Measurements from ENCODE around the gene C5orf63. TPM values are rescaled to one million over a fixed set of nuclear protein-coding genes. Genes with fewer than 3 reads are reported as not detected.

Gene C5orf63
- total and polyA plus RNA-seq, 2 donors (not counting 3 experiments of a cell fraction or from before 2014, with no cell fraction given): 1.4 to 5.3 TPM

DNA sequence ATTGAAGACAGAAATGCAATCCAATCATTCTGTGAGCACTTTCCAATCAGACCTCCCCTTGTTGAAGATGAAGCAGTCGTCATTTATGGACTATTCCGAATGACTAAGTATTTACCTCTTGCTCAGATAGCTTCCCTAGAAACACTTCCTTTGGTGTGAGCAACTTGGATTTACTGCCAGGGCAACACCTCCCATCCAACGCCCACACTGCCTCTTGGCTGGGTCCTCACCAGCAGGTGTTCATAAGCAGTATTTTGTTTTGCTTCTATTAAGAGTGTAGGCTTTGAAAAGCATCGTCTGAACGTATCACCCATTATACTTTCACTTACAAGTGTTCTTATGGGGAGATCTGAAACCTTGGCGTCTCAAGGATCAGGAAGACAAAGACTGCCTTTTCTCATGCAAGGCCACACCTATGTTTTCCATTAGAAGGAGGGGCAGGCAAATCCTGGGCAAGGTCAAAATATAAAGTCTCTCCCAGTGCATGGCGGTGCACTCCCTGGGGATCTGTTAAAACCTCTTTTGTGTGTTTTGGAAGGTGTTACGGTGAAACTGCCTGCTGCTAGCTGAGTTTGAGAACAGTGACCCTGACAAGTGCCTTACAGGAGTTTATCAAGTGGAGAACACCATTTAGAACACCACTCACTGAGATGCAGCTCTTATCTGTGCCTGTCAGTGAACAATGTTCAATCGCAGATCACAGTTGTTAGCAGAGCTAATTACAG, 32.3 kb downstream of the C5orf63 start:
- BruUV-seq (replicated peaks): TSS peak; percentile 100
- H3K4me2 ChIP-seq (ENCODE audit: insufficient read depth, low read length): peak overlapping the region; percentile 77
- no peaks in the 10 kb centered on the region for H3K9me1 ChIP-seq (replicated peaks; ENCODE audit: control insufficient read depth, extremely low read depth, insufficient read depth, low read length)
- H3K9me3 ChIP-seq (replicated peaks; ENCODE audit: control insufficient read depth, insufficient read depth, low read length): no peaks in the 10 kb centered on the region
- H3K27ac ChIP-seq (ENCODE audit: insufficient read depth, low read depth, low read length): peak overlapping the region; percentile 87
- H3K27me3 ChIP-seq (ENCODE audit: control insufficient read depth in 2 of 2, insufficient read depth in 2 of 2, low read length in 2 of 2): no peaks in the 10 kb centered on the region
- ChIA-PET CTCF (interaction anchor here (1.0 to 2.2 kb wide), 4 partner anchors 10 to 452 kb away, joined by 3 to 6 read pairs (median 4); partner anchors contain the start of gene MARCHF3), POLR2A (interaction anchor here (1.1 kb wide), 1 partner anchor 10 kb away, joined by 3 read pairs; the partner anchor contains the start of gene MARCHF3)
- H3K36me3 ChIP-seq (ENCODE audit: control insufficient read depth in 2 of 2, extremely low read depth in 1 of 2, insufficient read depth in 2 of 2, low read length in 2 of 2): no peaks in the 10 kb centered on the region
- TF ChIP-seq, protein P1, sequence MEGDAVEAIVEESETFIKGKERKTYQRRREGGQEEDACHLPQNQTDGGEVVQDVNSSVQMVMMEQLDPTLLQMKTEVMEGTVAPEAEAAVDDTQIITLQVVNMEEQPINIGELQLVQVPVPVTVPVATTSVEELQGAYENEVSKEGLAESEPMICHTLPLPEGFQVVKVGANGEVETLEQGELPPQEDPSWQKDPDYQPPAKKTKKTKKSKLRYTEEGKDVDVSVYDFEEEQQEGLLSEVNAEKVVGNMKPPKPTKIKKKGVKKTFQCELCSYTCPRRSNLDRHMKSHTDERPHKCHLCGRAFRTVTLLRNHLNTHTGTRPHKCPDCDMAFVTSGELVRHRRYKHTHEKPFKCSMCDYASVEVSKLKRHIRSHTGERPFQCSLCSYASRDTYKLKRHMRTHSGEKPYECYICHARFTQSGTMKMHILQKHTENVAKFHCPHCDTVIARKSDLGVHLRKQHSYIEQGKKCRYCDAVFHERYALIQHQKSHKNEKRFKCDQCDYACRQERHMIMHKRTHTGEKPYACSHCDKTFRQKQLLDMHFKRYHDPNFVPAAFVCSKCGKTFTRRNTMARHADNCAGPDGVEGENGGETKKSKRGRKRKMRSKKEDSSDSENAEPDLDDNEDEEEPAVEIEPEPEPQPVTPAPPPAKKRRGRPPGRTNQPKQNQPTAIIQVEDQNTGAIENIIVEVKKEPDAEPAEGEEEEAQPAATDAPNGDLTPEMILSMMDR (IDR thresholded peaks at IDR 0.05; ENCODE audit: extremely low read depth in 1 of 2, insufficient read depth in 1 of 2, low read depth in 1 of 2, low read length in 2 of 2): no peak
- TF ChIP-seq MYC (IDR thresholded peaks at IDR 0.05; ENCODE audit: low read depth, low read length): no peak
- TF ChIP-seq FOS (IDR thresholded peaks at IDR 0.05; ENCODE audit: borderline replicate concordance, insufficient read depth, low read length): peak; percentile 38
- TF ChIP-seq EZH2 (IDR thresholded peaks at IDR 0.05; ENCODE audit: borderline replicate concordance, low read depth, low read length, severe bottlenecking): no peak
- no peak for TF ChIP-seq POLR2A (IDR thresholded peaks at IDR 0.05; ENCODE audit: low read depth, low read length)
- peak; percentile 55 for TF ChIP-seq POLR2AphosphoS5 (IDR thresholded peaks at IDR 0.05; ENCODE audit: insufficient read depth, low read depth, low read length)
- TF ChIP-seq JUN (IDR thresholded peaks at IDR 0.05; ENCODE audit: borderline replicate concordance, insufficient read depth, insufficient read length, low read depth): peak; percentile 62
- TF ChIP-seq, protein P2, sequence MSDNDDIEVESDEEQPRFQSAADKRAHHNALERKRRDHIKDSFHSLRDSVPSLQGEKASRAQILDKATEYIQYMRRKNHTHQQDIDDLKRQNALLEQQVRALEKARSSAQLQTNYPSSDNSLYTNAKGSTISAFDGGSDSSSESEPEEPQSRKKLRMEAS (IDR thresholded peaks at IDR 0.05; ENCODE audit: insufficient read depth, insufficient read length): no peak
- TF ChIP-seq GATA2 (IDR thresholded peaks at IDR 0.05; ENCODE audit: insufficient read depth, insufficient read length, low read depth, low read length): no peak
- H3K79me2 ChIP-seq (ENCODE audit: control insufficient read depth, insufficient read depth, low read length): no peaks in the 10 kb centered on the region
- H3K4me1 ChIP-seq (ENCODE audit: control insufficient read depth, extremely low read depth, insufficient read depth, low read length): peaks cover 33% of the 10 kb centered on the region
- intact Hi-C loops (cut with micrococcal nuclease): loop anchor here (1.0 to 5.0 kb wide), 9 partner anchors 11 to 384 kb away; partner anchors contain the start of genes LMNB1 and MARCHF3
- DNase-seq (ENCODE audit: low read depth, low spot score): peak; percentile 87
- dilution Hi-C loops (cut with MboI; ENCODE audit: extremely low pct_ligation_motif_present, low sequenced_read_pairs): no loop called here
- FAIRE-seq: peak; percentile 86
- H4K20me1 ChIP-seq (replicated peaks; ENCODE audit: control insufficient read depth, extremely low read depth, insufficient read depth, low read length): no peaks in the 10 kb centered on the region
- peak overlapping the region; percentile 44 for H3K9ac ChIP-seq (replicated peaks; ENCODE audit: extremely low read depth, insufficient read depth, low read length)
- peak overlapping the region; percentile 23 for H2AFZ ChIP-seq (ENCODE audit: low read depth, low read length)
- peak overlapping the region in 1 of 3 experiments; percentile 19 for H3K4me3 ChIP-seq (replicated peaks in 1 of 3; ENCODE audit: insufficient read depth in 1 of 3, low read depth in 1 of 3, low read length in 3 of 3)
